Measurements from ENCODE around the gene CCDC6. TPM values are rescaled to one million over a fixed set of nuclear protein-coding genes. Genes with fewer than 3 reads are reported as not detected.

CCDC6 gene
- total RNA-seq, 4 donors from 2014 or later: 20.1 to 30.6 (median 24.1) TPM

DNA sequence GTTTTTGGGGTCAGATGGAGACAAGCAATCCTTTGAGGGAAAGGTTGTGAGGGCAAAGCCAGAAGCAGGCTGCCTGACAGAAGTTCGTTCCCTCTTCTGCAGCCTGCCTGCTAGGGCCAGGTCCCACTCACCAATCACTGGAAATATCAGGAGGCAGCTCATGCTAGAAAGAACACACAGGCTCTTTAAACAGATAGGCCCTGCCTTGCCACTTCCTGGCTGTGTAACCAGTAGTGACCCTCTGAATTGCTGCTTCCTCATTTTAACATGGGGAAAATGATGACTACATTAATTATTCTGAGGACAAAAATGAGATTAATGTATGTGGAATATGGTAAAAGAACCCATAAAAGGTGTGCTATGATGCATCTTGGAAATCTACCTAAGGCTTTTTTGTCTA, 102.6 kb downstream of the CCDC6 start:
- no peak for TF ChIP-seq EP300 (IDR thresholded peaks at IDR 0.05)
- TF ChIP-seq, protein P1, sequence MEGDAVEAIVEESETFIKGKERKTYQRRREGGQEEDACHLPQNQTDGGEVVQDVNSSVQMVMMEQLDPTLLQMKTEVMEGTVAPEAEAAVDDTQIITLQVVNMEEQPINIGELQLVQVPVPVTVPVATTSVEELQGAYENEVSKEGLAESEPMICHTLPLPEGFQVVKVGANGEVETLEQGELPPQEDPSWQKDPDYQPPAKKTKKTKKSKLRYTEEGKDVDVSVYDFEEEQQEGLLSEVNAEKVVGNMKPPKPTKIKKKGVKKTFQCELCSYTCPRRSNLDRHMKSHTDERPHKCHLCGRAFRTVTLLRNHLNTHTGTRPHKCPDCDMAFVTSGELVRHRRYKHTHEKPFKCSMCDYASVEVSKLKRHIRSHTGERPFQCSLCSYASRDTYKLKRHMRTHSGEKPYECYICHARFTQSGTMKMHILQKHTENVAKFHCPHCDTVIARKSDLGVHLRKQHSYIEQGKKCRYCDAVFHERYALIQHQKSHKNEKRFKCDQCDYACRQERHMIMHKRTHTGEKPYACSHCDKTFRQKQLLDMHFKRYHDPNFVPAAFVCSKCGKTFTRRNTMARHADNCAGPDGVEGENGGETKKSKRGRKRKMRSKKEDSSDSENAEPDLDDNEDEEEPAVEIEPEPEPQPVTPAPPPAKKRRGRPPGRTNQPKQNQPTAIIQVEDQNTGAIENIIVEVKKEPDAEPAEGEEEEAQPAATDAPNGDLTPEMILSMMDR (IDR thresholded peaks at IDR 0.05): no peak
- no peak for TF ChIP-seq POLR2A (IDR thresholded peaks at IDR 0.05)
- DNase-seq (ENCODE audit: low spot score in 2 of 2): no peak
- Histone ChIP-seq H3K36me3 (peaks cover 0 to 71% (median 0%) of the 10 kb centered on the region in 3 donors), H3K4me1 (peaks cover 0 to 20% (median 6%) of the 10 kb centered on the region in 4 donors), H3K27me3 (no peaks in the 10 kb centered on the region), H3K9me3 (no peaks in the 10 kb centered on the region), H3K27ac (no peak overlapping the region), H3K4me3 (no peak overlapping the region)
- WGBS, 2 donors: 33 to 50% methylated on average over 1 of the region's 1 CpG

DNA sequence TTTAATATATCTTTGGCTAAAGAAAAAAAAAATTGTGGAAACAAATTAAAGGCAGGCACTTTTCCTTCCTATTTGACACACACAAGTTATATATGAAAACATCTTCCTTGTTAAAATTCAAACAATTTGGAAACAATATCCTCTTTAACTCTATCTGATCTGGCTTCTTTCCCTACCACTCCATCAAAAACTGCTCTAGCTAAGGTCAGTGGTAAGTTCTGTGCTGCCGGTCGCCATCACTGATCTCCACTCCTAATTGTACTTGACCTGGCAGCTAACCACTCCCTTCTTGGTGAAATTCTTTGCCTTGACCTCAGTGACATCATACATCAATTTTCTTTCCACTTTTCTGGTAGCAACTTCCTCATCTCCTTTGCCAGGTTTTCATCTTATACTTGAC, 105.2 kb downstream of the CCDC6 start:
- H3K4me1 ChIP-seq: peaks cover 0 to 14% (median 4%) of the 10 kb centered on the region in 4 donors
- 70 to 80% methylated on average over 2 of the region's 2 CpGs for WGBS, 2 donors
- H3K36me3 ChIP-seq: peaks cover 0 to 71% (median 3%) of the 10 kb centered on the region in 3 donors
- no peaks in the 10 kb centered on the region for H3K27me3 ChIP-seq
- no peak for DNase-seq (ENCODE audit: low spot score in 2 of 2)
- H3K4me3 ChIP-seq: no peak overlapping the region
- TF ChIP-seq POLR2A (IDR thresholded peaks at IDR 0.05): no peak
- TF ChIP-seq, protein P1 (IDR thresholded peaks at IDR 0.05): no peak
- no peak for TF ChIP-seq EP300 (IDR thresholded peaks at IDR 0.05)
- no peak overlapping the region for H3K27ac ChIP-seq
- H3K9me3 ChIP-seq: no peaks in the 10 kb centered on the region

DNA sequence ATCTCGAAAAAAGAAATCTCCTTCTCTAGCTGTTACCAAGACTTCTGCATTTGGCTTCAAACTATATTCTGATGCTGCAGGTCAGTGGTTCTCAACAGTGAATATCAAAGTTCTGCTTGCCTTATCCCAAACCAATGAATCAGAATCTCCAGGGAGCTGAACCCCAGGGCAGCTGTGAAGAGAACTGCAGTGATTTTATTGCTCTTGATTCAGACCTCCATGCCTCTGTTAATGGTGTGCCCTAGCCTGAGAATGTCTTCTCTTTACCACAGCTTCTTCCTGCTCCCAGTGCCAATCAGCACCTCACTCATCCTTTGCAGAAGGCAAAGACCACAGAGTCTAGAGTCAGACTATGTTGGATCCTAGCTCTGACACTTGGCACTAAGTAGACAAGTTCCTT, 106.9 kb downstream of the CCDC6 start:
- Histone ChIP-seq H3K4me1 (peaks cover 0 to 14% (median 4%) of the 10 kb centered on the region in 4 donors), H3K27ac (no peak overlapping the region), H3K4me3 (no peak overlapping the region), H3K36me3 (peaks cover 0 to 61% (median 3%) of the 10 kb centered on the region in 3 donors), H3K27me3 (no peaks in the 10 kb centered on the region), H3K9me3 (no peaks in the 10 kb centered on the region)
- no peak for DNase-seq (ENCODE audit: low spot score in 2 of 2)
- TF ChIP-seq, protein P1 (IDR thresholded peaks at IDR 0.05): no peak
- TF ChIP-seq POLR2A (IDR thresholded peaks at IDR 0.05): no peak
- no peak for TF ChIP-seq EP300 (IDR thresholded peaks at IDR 0.05)
- WGBS, 2 donors: 88 to 100% methylated on average over 1 of the region's 1 CpG

DNA sequence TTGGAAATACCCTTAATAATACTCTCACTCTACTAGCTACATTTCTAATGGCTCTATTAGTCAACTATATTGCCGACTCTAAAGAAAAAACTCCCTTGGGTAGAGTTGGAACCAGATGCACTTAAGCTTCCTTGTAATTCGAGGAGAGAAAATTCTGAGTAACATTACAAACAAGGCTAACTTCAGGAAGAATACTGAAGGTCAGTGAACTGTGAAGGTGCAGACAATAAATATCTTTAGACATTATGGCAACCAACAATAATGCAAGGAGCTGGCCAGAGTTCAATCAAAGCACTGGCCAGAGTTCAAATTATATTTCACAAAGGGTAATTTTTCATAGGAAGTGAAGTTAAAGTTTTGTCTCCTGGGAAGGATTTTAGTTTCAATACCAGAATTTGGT, 112.4 kb downstream of the CCDC6 start:
- no peak overlapping the region for H3K27ac ChIP-seq
- H3K4me3 ChIP-seq: no peak overlapping the region
- TF ChIP-seq, protein P1 (IDR thresholded peaks at IDR 0.05): no peak
- TF ChIP-seq EP300 (IDR thresholded peaks at IDR 0.05) (no peak), POLR2A (IDR thresholded peaks at IDR 0.05) (no peak)
- 41 to 50% methylated on average over 2 of the region's 2 CpGs for WGBS, 2 donors
- no peak for DNase-seq (ENCODE audit: low spot score in 2 of 2)
- H3K9me3 ChIP-seq: no peaks in the 10 kb centered on the region
- peaks cover 0 to 9% (median 0%) of the 10 kb centered on the region in 4 donors for H3K4me1 ChIP-seq
- peaks cover 2 to 59% (median 14%) of the 10 kb centered on the region in 3 donors for H3K36me3 ChIP-seq
- no peaks in the 10 kb centered on the region for H3K27me3 ChIP-seq

DNA sequence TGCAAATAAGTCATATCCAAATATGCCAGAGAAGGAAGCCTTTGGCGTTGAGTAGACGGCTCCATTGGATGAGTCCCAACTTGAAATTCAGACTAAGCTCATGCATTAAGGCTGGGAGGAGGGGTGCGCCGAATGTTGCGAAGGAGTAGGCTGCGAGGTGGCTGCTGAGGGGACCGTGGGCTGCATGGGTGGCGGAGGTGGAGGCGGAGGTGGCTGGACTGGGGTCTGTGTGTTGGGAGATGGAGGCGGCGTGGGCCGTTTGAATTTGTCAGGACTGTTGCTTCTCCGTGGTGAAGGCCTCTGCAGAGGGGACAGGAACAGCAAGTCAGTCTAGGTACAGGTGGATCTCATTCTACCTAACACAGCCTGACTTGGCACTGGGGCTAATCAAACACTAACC, 113.5 kb downstream of the CCDC6 start:
- Histone ChIP-seq H3K36me3 (peaks cover 2 to 59% (median 14%) of the 10 kb centered on the region in 3 donors), H3K4me3 (no peak overlapping the region), H3K4me1 (peaks cover 0 to 9% (median 0%) of the 10 kb centered on the region in 4 donors), H3K9me3 (no peaks in the 10 kb centered on the region), H3K27ac (no peak overlapping the region), H3K27me3 (no peaks in the 10 kb centered on the region)
- TF ChIP-seq EP300 (IDR thresholded peaks at IDR 0.05) (no peak), POLR2A (IDR thresholded peaks at IDR 0.05) (no peak)
- TF ChIP-seq, protein P1 (IDR thresholded peaks at IDR 0.05): no peak
- DNase-seq (ENCODE audit: low spot score in 2 of 2): no peak
- 86 to 92% methylated on average over 13 of the region's 13 CpGs for WGBS, 2 donors
